DOHH2 (cell line): Measurements from ENCODE around the gene PTPN7.

Experiments used
- H3F3A ChIP-seq: fragments of 200-600 bp; sonication (generic), shearing (Covaris generic); 2 replicates; pipeline ENCODE4 v1.6.0; 2016; ENCODE audit warnings: antibody characterized with exemption, mild to moderate bottlenecking; ENCODE audit not compliant: control insufficient read depth, insufficient read depth
- H3K27ac ChIP-seq: fragments of 200-600 bp; sonication (generic); 2 replicates; pipeline ENCODE4 v1.5.1; 2014; ENCODE audit warnings: low read depth, mild to moderate bottlenecking, low read length, moderate library complexity
- H3K27me3 ChIP-seq: fragments of 200-600 bp; sonication (generic); 2 replicates; pipeline ENCODE4 v1.6.1; 2014; ENCODE audit warnings: mild to moderate bottlenecking, low read length, mixed read lengths; ENCODE audit not compliant: control insufficient read depth
- H3K36me3 ChIP-seq: fragments of 200-600 bp; sonication (generic); 2 replicates; pipeline ENCODE4 v1.6.1; 2014; ENCODE audit warnings: mild to moderate bottlenecking, low read length, moderate library complexity, mixed read lengths; ENCODE audit not compliant: control insufficient read depth
- H3K4me1 ChIP-seq: fragments of 200-600 bp; sonication (generic); 2 replicates; pipeline ENCODE4 v1.6.1; 2014; ENCODE audit warnings: mild to moderate bottlenecking, low read length, mixed read lengths; ENCODE audit not compliant: control insufficient read depth
- H3K4me2 ChIP-seq: fragments of 200-600 bp; sonication (generic); 2 replicates; pipeline ENCODE4 v1.6.0; 2014; ENCODE audit warnings: mild to moderate bottlenecking, low read length, moderate library complexity
- H3K4me3 ChIP-seq: fragments of 200-600 bp; sonication (generic); 2 replicates; pipeline ENCODE4 v1.5.1; 2014; ENCODE audit warnings: mild to moderate bottlenecking, low read length, mixed read lengths
- H3K79me2 ChIP-seq: fragments of 200-600 bp; sonication (generic); 2 replicates; pipeline ENCODE4 v1.6.1; 2014; ENCODE audit warnings: mild to moderate bottlenecking, low read length, mixed read lengths; ENCODE audit not compliant: control insufficient read depth
- H3K9me2 ChIP-seq: fragments of 200-600 bp; sonication (generic); replicated peaks from 2 replicates; pipeline ENCODE4 v1.6.1; 2014; ENCODE audit warnings: mild to moderate bottlenecking, low read length, mixed read lengths; ENCODE audit not compliant: control insufficient read depth
- H3K9me3 ChIP-seq: fragments of 200-600 bp; sonication (generic); 2 replicates; pipeline ENCODE4 v1.6.1; 2014; ENCODE audit warnings: antibody characterized with exemption, low read length, mixed read lengths; ENCODE audit not compliant: control insufficient read depth, insufficient read depth
- H4K20me1 ChIP-seq: fragments of 200-600 bp; sonication (generic); 2 replicates; pipeline ENCODE4 v1.6.0; 2014; ENCODE audit warnings: low read depth, mild to moderate bottlenecking, antibody characterized with exemption, low read length, moderate library complexity; ENCODE audit not compliant: control insufficient read depth, insufficient read depth
- EZH2phosphoT487 ChIP-seq: fragments of 200-600 bp; sonication (generic); IDR thresholded peaks from 2 replicates; pipeline ENCODE4 v1.6.1; 2017; ENCODE audit warnings: borderline replicate concordance, mild to moderate bottlenecking, antibody characterized with exemption, low read length, moderate library complexity, mixed read lengths
- TF ChIP-seq, protein P1 (sequence below): fragments of 200-600 bp; sonication (generic); IDR thresholded peaks from one replicate; pipeline ENCODE4 v1.5.1; 2014; ENCODE audit warnings: antibody characterized with exemption, mild to moderate bottlenecking, low read depth, low read length; ENCODE audit not compliant: poor library complexity, severe bottlenecking

The PTPN7 gene

DNA sequence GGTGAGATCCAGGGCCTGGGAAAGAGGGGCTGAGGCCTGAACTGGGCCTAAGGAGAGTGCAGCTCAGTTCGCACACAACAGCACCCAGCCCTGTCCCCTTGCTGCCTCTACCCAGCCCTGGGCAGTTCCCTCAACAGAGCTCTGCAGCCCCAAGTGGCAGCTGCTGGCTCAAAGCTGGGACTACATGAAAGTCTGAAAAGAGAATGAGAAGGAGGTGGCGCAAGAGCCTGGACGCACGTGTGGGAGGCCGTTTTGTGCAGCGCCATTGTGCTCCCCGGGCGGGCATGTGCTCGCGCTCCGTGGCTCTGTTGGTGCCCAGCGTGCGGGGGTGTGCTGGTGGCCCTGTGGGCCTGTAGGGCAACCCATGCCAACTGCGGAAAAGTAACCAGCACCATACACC lies 27.4 kb downstream of the PTPN7 start:
- Histone ChIP-seq H3K27ac (no peak overlapping the region), H3K79me2 (peaks cover under 1% of the 10 kb centered on the region), H3F3A (peaks cover 6% of the 10 kb centered on the region), H3K27me3 (no peaks in the 10 kb centered on the region), H3K9me3 (no peaks in the 10 kb centered on the region), H3K4me3 (no peak overlapping the region), H3K36me3 (peaks cover 28% of the 10 kb centered on the region), H3K4me2 (no peak overlapping the region), H3K9me2 (no peaks in the 10 kb centered on the region), H3K4me1 (no peaks in the 10 kb centered on the region), H4K20me1 (no peaks in the 10 kb centered on the region)
- TF ChIP-seq, protein P1, sequence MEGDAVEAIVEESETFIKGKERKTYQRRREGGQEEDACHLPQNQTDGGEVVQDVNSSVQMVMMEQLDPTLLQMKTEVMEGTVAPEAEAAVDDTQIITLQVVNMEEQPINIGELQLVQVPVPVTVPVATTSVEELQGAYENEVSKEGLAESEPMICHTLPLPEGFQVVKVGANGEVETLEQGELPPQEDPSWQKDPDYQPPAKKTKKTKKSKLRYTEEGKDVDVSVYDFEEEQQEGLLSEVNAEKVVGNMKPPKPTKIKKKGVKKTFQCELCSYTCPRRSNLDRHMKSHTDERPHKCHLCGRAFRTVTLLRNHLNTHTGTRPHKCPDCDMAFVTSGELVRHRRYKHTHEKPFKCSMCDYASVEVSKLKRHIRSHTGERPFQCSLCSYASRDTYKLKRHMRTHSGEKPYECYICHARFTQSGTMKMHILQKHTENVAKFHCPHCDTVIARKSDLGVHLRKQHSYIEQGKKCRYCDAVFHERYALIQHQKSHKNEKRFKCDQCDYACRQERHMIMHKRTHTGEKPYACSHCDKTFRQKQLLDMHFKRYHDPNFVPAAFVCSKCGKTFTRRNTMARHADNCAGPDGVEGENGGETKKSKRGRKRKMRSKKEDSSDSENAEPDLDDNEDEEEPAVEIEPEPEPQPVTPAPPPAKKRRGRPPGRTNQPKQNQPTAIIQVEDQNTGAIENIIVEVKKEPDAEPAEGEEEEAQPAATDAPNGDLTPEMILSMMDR, result no peak
- no peak for TF ChIP-seq EZH2phosphoT487

DNA sequence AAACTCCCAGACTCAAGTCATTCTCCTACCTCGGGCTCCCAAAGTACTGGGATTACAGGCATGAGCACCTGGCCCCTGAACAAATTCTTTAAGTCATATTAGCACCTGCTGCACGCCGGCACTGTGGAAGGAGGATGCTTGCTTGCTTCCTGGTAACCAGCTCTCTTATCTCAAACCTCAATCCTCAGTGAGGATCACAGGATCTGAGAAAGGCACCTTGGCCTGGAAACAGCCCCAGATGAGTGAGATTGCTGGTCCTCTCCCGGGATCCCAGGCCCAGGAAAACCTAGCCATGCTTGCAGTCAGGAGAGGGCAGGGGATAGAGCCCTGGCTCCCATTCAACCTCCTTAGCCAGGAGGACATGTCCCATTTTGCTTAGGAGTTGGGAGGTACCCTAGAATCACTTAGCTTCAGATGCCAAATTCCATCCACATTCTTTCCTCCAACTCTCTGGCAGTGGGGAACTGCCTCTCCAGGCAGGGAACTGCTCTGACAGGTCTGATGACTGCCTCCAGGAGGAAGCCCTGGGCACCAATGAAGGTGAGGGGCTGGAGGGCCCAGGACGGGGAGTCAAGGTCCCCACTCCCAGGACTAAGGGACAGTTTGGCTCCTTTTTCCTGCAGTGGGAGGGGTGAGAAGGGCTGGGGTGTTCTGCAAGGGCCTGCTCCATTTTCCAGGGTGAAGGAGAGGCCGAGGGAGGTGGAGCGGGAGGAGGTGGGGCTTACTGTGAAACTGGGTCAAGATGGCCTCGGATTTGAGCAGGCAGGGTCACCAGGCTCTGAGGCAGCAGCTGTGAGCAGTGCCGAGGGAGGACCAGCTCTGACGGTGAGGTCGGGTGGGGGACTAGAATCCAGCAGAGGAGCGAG lies 28.2 kb downstream of the PTPN7 start:
- no peak overlapping the region for H3K27ac ChIP-seq
- H3K36me3 ChIP-seq, result peaks cover 24% of the 10 kb centered on the region
- peaks cover 6% of the 10 kb centered on the region for H3F3A ChIP-seq
- H3K9me3 ChIP-seq, result no peaks in the 10 kb centered on the region
- no peaks in the 10 kb centered on the region for H4K20me1 ChIP-seq
- H3K4me1 ChIP-seq, result no peaks in the 10 kb centered on the region
- H3K79me2 ChIP-seq, result no peaks in the 10 kb centered on the region
- H3K4me3 ChIP-seq, result no peak overlapping the region
- TF ChIP-seq, protein P1, result no peak
- no peak for TF ChIP-seq EZH2phosphoT487
- no peak overlapping the region for H3K4me2 ChIP-seq
- no peaks in the 10 kb centered on the region for H3K27me3 ChIP-seq
- no peaks in the 10 kb centered on the region for H3K9me2 ChIP-seq

DNA sequence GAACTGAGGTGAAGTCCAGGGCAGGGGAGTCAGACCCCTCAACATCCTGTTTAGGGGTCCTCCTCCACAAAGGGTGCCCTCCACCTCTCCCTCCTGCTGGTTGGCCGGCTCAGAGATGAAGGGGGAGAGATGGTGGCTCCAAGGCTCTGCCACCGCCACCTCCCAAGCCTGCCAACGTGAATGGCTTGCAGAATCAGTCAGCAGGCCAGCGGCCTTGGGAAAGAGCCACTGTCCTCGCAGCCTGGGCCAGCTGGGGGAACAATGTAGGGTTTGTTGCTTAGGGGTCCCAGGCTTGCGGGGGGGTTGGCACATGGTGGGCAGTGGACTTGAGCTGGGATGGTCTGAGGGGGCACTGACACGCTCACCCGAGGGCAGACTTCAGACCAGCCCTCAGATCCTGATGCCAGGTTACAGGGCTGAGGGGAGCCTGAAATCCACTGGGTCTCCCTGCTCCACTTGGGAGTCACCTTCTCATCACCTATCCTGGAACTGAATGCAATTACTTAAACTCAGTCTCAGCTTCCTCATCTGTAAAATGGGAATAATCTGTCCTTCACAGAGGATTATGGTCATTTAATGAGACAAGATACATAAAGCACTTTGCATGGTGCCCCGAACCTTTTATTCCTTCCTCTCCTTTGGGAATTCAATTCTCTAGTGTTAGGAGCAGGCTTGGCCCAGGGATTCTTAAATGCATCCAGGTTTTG lies 29.4 kb downstream of the PTPN7 start:
- Histone ChIP-seq H4K20me1 (no peaks in the 10 kb centered on the region), H3K27ac (no peak overlapping the region), H3K9me3 (no peaks in the 10 kb centered on the region), H3F3A (peaks cover 2% of the 10 kb centered on the region; the same call in 1 of the 2 replicates), H3K4me2 (no peak overlapping the region), H3K4me3 (no peak overlapping the region), H3K79me2 (no peaks in the 10 kb centered on the region), H3K9me2 (no peaks in the 10 kb centered on the region), H3K36me3 (peaks cover 24% of the 10 kb centered on the region), H3K27me3 (0 out of 2 replicates have a peak, but pooled peaks cover 3% of the 10 kb centered on the region), H3K4me1 (no peaks in the 10 kb centered on the region)
- TF ChIP-seq, protein P1, result no peak
- no peak for TF ChIP-seq EZH2phosphoT487
